Stimulated activated CD4-positive, alpha-beta T cell treated with anti-CD3 and anti-CD28 coated beads, TNF-alpha, amount 100 ng/mL, for 4 hours (primary cell): ENCODE data around the gene CYP1A1.
"Not testable (repeated sequence)": the region's sequence is repeated elsewhere in the genome, so short reads cannot be mapped to it uniquely, and the experiment has no call there.

Experiments
- DNase-seq, 3 experiments: peaks; one replicate each; pipeline ENCODE4 v3.0.0-alpha.2; 2020; ENCODE audit warnings: low read depth in 3 of 3

CYP1A1 gene

GRCh38 chr15:74735305-74735704, 10.0 kb upstream of the CYP1A1 start:
- no peak for DNase-seq

GRCh38 chr15:74733269-74733668, 7.9 kb upstream of the CYP1A1 start:
- DNase-seq, result no peak

GRCh38 chr15:74732846-74733245, 7.5 kb upstream of the CYP1A1 start:
- no peak for DNase-seq

- DNase-seq, result no peak
Measured at GRCh38 chr15:74730619-74731316, 5.4 kb upstream of the CYP1A1 start.

- DNase-seq, result not testable (repeated sequence)
Measured at GRCh38 chr15:74729372-74729771, 4.0 kb upstream of the CYP1A1 start.

GRCh38 chr15:74728699-74729098, 3.4 kb upstream of the CYP1A1 start:
- not testable (repeated sequence) for DNase-seq

GRCh38 chr15:74727727-74728126, 2.4 kb upstream of the CYP1A1 start:
- no peak for DNase-seq

GRCh38 chr15:74726774-74727164, 1.4 kb upstream of the CYP1A1 start:
- DNase-seq, result no peak

GRCh38 chr15:74725845-74726773, 781 bp upstream of the CYP1A1 start:
- DNase-seq, result peak in 2 of 3 experiments; percentile 30 to 36

GRCh38 chr15:74724570-74725224, 631 bp downstream of the CYP1A1 start:
- no peak for DNase-seq

GRCh38 chr15:74723754-74724334, 1.5 kb downstream of the CYP1A1 start:
- DNase-seq, result no peak

GRCh38 chr15:74723187-74723586, 2.1 kb downstream of the CYP1A1 start:
- no peak for DNase-seq

GRCh38 chr15:74722591-74722990, 2.7 kb downstream of the CYP1A1 start:
- DNase-seq, result no peak

- DNase-seq, result no peak
Measured at GRCh38 chr15:74716651-74717050, 8.7 kb downstream of the CYP1A1 start.

- no peak for DNase-seq
Measured at GRCh38 chr15:74712311-74712710, 13.0 kb downstream of the CYP1A1 start.

GRCh38 chr15:74710319-74711094, 14.8 kb downstream of the CYP1A1 start:
- no peak for DNase-seq

- DNase-seq, result no peak
Measured at GRCh38 chr15:74709892-74710291, 15.4 kb downstream of the CYP1A1 start.

- no peak for DNase-seq
Measured at GRCh38 chr15:74709011-74709410, 16.3 kb downstream of the CYP1A1 start.

GRCh38 chr15:74696808-74697207, 28.5 kb downstream of the CYP1A1 start:
- DNase-seq, result no peak

- no peak for DNase-seq
Measured at GRCh38 chr15:74696398-74696729, 29.0 kb downstream of the CYP1A1 start.
